GM23338 (cell line): ENCODE data around the gene ANO4. TPM values are rescaled to one million over a fixed set of nuclear protein-coding genes. Genes with fewer than 3 reads are reported as not detected.

Experiments used
- ATAC-seq: fragments of 200-7000 bp; cut with Tn5 transposase; 3 replicates; pipeline ENCODE4 v1.9.1; 2020
- DNase-seq: peaks from one replicate; pipeline ENCODE4 v3.0.0-alpha.2; 2015; ENCODE audit warnings: low spot score
- H2AFZ ChIP-seq: fragments of 200-600 bp; sonication (generic); 2 replicates; pipeline ENCODE4 v1.8.0; 2016; ENCODE audit warnings: antibody characterized with exemption, mild to moderate bottlenecking, moderate library complexity
- H3F3A ChIP-seq: fragments of 200-600 bp; sonication (generic); replicated peaks from 2 replicates; pipeline ENCODE4 v1.8.0; 2017; ENCODE audit warnings: antibody characterized with exemption, mixed run types, low read depth
- H3K27ac ChIP-seq: fragments of 200-600 bp; sonication (generic); 2 replicates; pipeline ENCODE4 v1.6.1; 2016; ENCODE audit warnings: low read depth
- H3K27me3 ChIP-seq: fragments of 200-600 bp; sonication (generic); 2 replicates; pipeline ENCODE4 v1.8.0; 2016; ENCODE audit warnings: mild to moderate bottlenecking, mixed run types, moderate library complexity; ENCODE audit not compliant: insufficient read depth
- H3K36me3 ChIP-seq: fragments of 200-600 bp; sonication (generic); 2 replicates; pipeline ENCODE4 v1.8.0; 2016; ENCODE audit warnings: mild to moderate bottlenecking; ENCODE audit not compliant: insufficient read depth
- H3K4me1 ChIP-seq: fragments of 200-600 bp; sonication (generic); 2 replicates; pipeline ENCODE4 v1.8.0; 2016; ENCODE audit warnings: mild to moderate bottlenecking, moderate library complexity; ENCODE audit not compliant: insufficient read depth
- H3K4me2 ChIP-seq: fragments of 200-600 bp; sonication (generic); 2 replicates; pipeline ENCODE4 v1.7.1; 2017; ENCODE audit warnings: mixed run types
- H3K4me3 ChIP-seq: fragments of 200-600 bp; sonication (generic); 2 replicates; pipeline ENCODE4 v1.6.1; 2016; ENCODE audit warnings: mixed run types
- H3K79me2 ChIP-seq: fragments of 200-600 bp; sonication (generic); replicated peaks from 2 replicates; pipeline ENCODE4 v1.8.0; 2017; ENCODE audit warnings: mild to moderate bottlenecking; ENCODE audit not compliant: insufficient read depth
- H3K9me2 ChIP-seq: fragments of 200-600 bp; sonication (generic); 2 replicates; pipeline ENCODE4 v1.8.0; 2017; ENCODE audit not compliant: insufficient read depth
- H4K20me1 ChIP-seq: fragments of 200-600 bp; sonication (generic); replicated peaks from 2 replicates; pipeline ENCODE4 v1.8.0; 2017; ENCODE audit warnings: mild to moderate bottlenecking; ENCODE audit not compliant: insufficient read depth
- H3K27ac Mint-ChIP-seq: 2 replicates; pipeline ENCODE4 v1.8.0; 2020; ENCODE audit warnings: inconsistent platforms, mild to moderate bottlenecking, moderate library complexity, mixed read lengths
- H3K27me3 Mint-ChIP-seq: 3 replicates; pipeline ENCODE4 v1.8.0; 2022; ENCODE audit warnings: low read depth, mild to moderate bottlenecking, moderate library complexity, mixed read lengths, inconsistent platforms; ENCODE audit not compliant: insufficient read depth, poor library complexity
- H3K36me3 Mint-ChIP-seq: 3 replicates; pipeline ENCODE4 v1.8.0; 2021; ENCODE audit warnings: low read depth, mild to moderate bottlenecking, inconsistent platforms, moderate library complexity, mixed read lengths
- H3K4me1 Mint-ChIP-seq: 3 replicates; pipeline ENCODE4 v1.8.0; 2020; ENCODE audit warnings: mild to moderate bottlenecking, inconsistent platforms, mixed read lengths
- H3K4me3 Mint-ChIP-seq: 3 replicates; pipeline ENCODE4 v1.8.0; 2021; ENCODE audit warnings: moderate library complexity, mild to moderate bottlenecking, inconsistent platforms, mixed read lengths
- H3K9me3 Mint-ChIP-seq: 3 replicates; pipeline ENCODE4 v1.8.0; 2020; ENCODE audit warnings: moderate library complexity, mild to moderate bottlenecking, inconsistent platforms, mixed read lengths
- CREB1 ChIP-seq: fragments of 250-450 bp; sonication (Bioruptor Pico); IDR thresholded peaks from 2 replicates; pipeline ENCODE4 v1.5.0; 2020; ENCODE audit warnings: low read depth, mild to moderate bottlenecking, moderate library complexity
- EZH2 ChIP-seq: fragments of 200-600 bp; sonication (generic); IDR thresholded peaks from one replicate; pipeline ENCODE4 v1.8.0; 2017; ENCODE audit warnings: antibody characterized with exemption, mild to moderate bottlenecking, low read depth; ENCODE audit not compliant: unreplicated experiment
- EZH2phosphoT487 ChIP-seq: fragments of 200-600 bp; sonication (generic); IDR thresholded peaks from one replicate; pipeline ENCODE4 v1.8.1; 2018; ENCODE audit warnings: antibody characterized with exemption; ENCODE audit not compliant: unreplicated experiment
- JUNB ChIP-seq: IDR thresholded peaks from one replicate; pipeline ENCODE4 v1.6.1; 2016; ENCODE audit warnings: antibody characterized with exemption; ENCODE audit not compliant: unreplicated experiment
- NANOG ChIP-seq: IDR thresholded peaks from 2 replicates; pipeline ENCODE4 v1.6.1; 2016; ENCODE audit warnings: antibody characterized with exemption, borderline replicate concordance
- POLR2AphosphoS5 ChIP-seq: IDR thresholded peaks from 2 replicates; pipeline ENCODE4 v1.6.1; 2016; ENCODE audit warnings: antibody characterized with exemption, low read depth
- REST ChIP-seq: IDR thresholded peaks from one replicate; pipeline ENCODE4 v1.6.1; 2018; ENCODE audit warnings: antibody characterized with exemption; ENCODE audit not compliant: unreplicated experiment
- STAT1 ChIP-seq: IDR thresholded peaks from one replicate; pipeline ENCODE4 v1.6.1; 2016; ENCODE audit warnings: antibody characterized with exemption; ENCODE audit not compliant: unreplicated experiment
- ZNF114 ChIP-seq: fragments of 250-450 bp; sonication (Bioruptor Pico); IDR thresholded peaks from 2 replicates; pipeline ENCODE4 v1.5.0; 2020; ENCODE audit warnings: mild to moderate bottlenecking, moderate library complexity
- ZNF331 ChIP-seq: fragments of 250-450 bp; sonication (Bioruptor Pico); IDR thresholded peaks from 2 replicates; pipeline ENCODE4 v1.5.0; 2020; ENCODE audit warnings: low read depth, mild to moderate bottlenecking, moderate library complexity
- polyA plus RNA-seq: library from polyadenylated mRNA; unstranded; fragments of >200 nt; fragmentation: Nextera tagmentation; extraction: Ambion mirVana; gene quantifications from 2 replicates; pipeline ENCODE4 v1.2.1, GENCODE V29; 2016
- total RNA-seq: library from RNA; depleted of rRNA; stranded (reverse); fragments of >200 nt; shearing (Covaris generic); gene quantifications from 2 replicates; pipeline ENCODE4 v1.2.3, GENCODE V29; 2014
- TF ChIP-seq, protein P1 (sequence below): IDR thresholded peaks from 2 replicates; pipeline ENCODE4 v1.6.1; 2016; ENCODE audit warnings: antibody characterized with exemption
- TF ChIP-seq, protein P2 (sequence below), 2 experiments: fragments of 200-600 bp in 1 of 2; sonication (generic) in 1 of 2; conservative IDR thresholded peaks; 2 replicates each; pipeline versions ENCODE4 v1.5.1 to v1.6.1; 2016 to 2017; ENCODE audit warnings: antibody characterized with exemption in 2 of 2, low read depth in 2 of 2, mild to moderate bottlenecking in 2 of 2, moderate library complexity in 1 of 2

ANO4 gene
- total and polyA plus RNA-seq, 2 experiments from 2014 or later = 1.7 to 8.7 TPM

GRCh38 chr12:100962086-100962712 lies 167.6 kb downstream of the ANO4 start:
- no peak overlapping the region for H3K27ac Mint-ChIP-seq
- Histone ChIP-seq H3K27me3 (no peaks in the 10 kb centered on the region), H3F3A (no peaks in the 10 kb centered on the region), H3K9me2 (peaks cover 8% of the 10 kb centered on the region; the same call in 1 of the 2 replicates), H3K79me2 (no peaks in the 10 kb centered on the region), H3K4me1 (peaks cover 22% of the 10 kb centered on the region), H3K27ac (no peak overlapping the region), H4K20me1 (no peaks in the 10 kb centered on the region), H3K36me3 (no peaks in the 10 kb centered on the region), H3K4me3 (no peak overlapping the region), H2AFZ (no peak overlapping the region), H3K4me2 (no peak overlapping the region)
- H3K4me3 Mint-ChIP-seq = no peak overlapping the region
- ATAC-seq (no peak), DNase-seq (no peak)
- H3K4me1 Mint-ChIP-seq = peaks cover 31% of the 10 kb centered on the region
- TF ChIP-seq NANOG (no peak), POLR2AphosphoS5 (no peak), EZH2 (no peak), ZNF114 (CRISPR knock-in tag) (no peak), EZH2phosphoT487 (no peak), CREB1 (no peak), ZNF331 (CRISPR knock-in tag) (no peak), JUNB (no peak), REST (no peak)
- TF ChIP-seq, protein P1, sequence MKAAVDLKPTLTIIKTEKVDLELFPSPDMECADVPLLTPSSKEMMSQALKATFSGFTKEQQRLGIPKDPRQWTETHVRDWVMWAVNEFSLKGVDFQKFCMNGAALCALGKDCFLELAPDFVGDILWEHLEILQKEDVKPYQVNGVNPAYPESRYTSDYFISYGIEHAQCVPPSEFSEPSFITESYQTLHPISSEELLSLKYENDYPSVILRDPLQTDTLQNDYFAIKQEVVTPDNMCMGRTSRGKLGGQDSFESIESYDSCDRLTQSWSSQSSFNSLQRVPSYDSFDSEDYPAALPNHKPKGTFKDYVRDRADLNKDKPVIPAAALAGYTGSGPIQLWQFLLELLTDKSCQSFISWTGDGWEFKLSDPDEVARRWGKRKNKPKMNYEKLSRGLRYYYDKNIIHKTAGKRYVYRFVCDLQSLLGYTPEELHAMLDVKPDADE = no peak
- H3K27me3 Mint-ChIP-seq = peaks cover 6% of the 10 kb centered on the region
- no peaks in the 10 kb centered on the region for H3K9me3 Mint-ChIP-seq
- no peaks in the 10 kb centered on the region; the same call in 2 of the 3 replicates for H3K36me3 Mint-ChIP-seq

DNA sequence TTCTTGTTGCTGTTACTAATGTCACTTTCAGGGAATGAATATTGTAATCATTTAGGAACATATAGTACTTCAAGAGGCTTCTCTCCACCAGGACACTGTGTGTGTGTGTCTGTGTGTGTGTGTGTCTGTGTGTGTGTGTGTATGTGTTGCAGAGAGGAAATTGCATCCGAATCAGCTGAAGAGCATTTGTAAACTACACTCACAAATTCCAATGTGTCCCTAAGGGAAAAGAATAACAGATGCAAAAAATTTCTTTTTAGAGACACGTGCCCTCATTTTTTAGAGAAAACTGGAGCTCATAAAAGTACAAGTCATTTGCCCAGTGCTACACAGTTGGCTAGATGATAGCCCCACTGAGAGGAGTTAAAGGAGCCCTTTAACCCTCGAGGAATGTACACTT lies 168.8 kb downstream of the ANO4 start:
- no peak overlapping the region for H3K27ac ChIP-seq
- H3K27me3 ChIP-seq = no peaks in the 10 kb centered on the region
- H3K9me2 ChIP-seq = peaks cover 8% of the 10 kb centered on the region; the same call in 1 of the 2 replicates
- peaks cover 22% of the 10 kb centered on the region for H3K4me1 ChIP-seq
- DNase-seq = no peak
- no peak overlapping the region for H3K4me3 Mint-ChIP-seq
- H3K27ac Mint-ChIP-seq = no peak overlapping the region
- no peaks in the 10 kb centered on the region for H3K36me3 ChIP-seq
- no peaks in the 10 kb centered on the region for H4K20me1 ChIP-seq
- no peaks in the 10 kb centered on the region for H3K79me2 ChIP-seq
- no peak for ATAC-seq
- no peak overlapping the region for H2AFZ ChIP-seq
- H3K9me3 Mint-ChIP-seq = no peaks in the 10 kb centered on the region
- no peaks in the 10 kb centered on the region; the same call in 2 of the 3 replicates for H3K36me3 Mint-ChIP-seq
- H3K4me3 ChIP-seq = no peak overlapping the region
- H3K4me1 Mint-ChIP-seq = peaks cover 31% of the 10 kb centered on the region
- H3K27me3 Mint-ChIP-seq = peaks cover 3% of the 10 kb centered on the region
- peak overlapping the region; percentile 64 for H3K4me2 ChIP-seq
- H3F3A ChIP-seq = no peaks in the 10 kb centered on the region
- TF ChIP-seq CREB1 = no peak
- TF ChIP-seq NANOG = no peak
- no peak for TF ChIP-seq POLR2AphosphoS5
- TF ChIP-seq EZH2 = no peak
- no peak for TF ChIP-seq JUNB
- TF ChIP-seq, protein P2, sequence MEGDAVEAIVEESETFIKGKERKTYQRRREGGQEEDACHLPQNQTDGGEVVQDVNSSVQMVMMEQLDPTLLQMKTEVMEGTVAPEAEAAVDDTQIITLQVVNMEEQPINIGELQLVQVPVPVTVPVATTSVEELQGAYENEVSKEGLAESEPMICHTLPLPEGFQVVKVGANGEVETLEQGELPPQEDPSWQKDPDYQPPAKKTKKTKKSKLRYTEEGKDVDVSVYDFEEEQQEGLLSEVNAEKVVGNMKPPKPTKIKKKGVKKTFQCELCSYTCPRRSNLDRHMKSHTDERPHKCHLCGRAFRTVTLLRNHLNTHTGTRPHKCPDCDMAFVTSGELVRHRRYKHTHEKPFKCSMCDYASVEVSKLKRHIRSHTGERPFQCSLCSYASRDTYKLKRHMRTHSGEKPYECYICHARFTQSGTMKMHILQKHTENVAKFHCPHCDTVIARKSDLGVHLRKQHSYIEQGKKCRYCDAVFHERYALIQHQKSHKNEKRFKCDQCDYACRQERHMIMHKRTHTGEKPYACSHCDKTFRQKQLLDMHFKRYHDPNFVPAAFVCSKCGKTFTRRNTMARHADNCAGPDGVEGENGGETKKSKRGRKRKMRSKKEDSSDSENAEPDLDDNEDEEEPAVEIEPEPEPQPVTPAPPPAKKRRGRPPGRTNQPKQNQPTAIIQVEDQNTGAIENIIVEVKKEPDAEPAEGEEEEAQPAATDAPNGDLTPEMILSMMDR (conservative IDR thresholded peaks at IDR 0.05; ENCODE audit: low read depth in 2 of 2) = no peak
- TF ChIP-seq, protein P1 = no peak
- no peak for TF ChIP-seq STAT1
